GM12878 (cell line): ENCODE results near the gene ARHGEF3. TPM values are rescaled to one million over a fixed set of nuclear protein-coding genes. Genes with fewer than 3 reads are reported as not detected.

Source experiments
- CREM ChIP-seq: IDR thresholded peaks from 2 replicates; pipeline ENCODE4 v1.6.1; 2014; ENCODE audit warnings: antibody characterized with exemption, low read depth
- EED ChIP-seq: sonication (generic); IDR thresholded peaks from 2 replicates; pipeline ENCODE4 v1.6.1; 2016; ENCODE audit warnings: antibody characterized with exemption, low read depth
- EP300 ChIP-seq, 2 experiments: fragments of 150-350 bp in 1 of 2; IDR thresholded peaks; 2 replicates each; pipeline ENCODE4 v1.6.1; 2011 to 2012; ENCODE audit warnings: low read depth in 2 of 2, low read length in 2 of 2, borderline replicate concordance in 1 of 2, improper control_type of control experiment in 1 of 2, inconsistent platforms in 1 of 2; ENCODE audit not compliant: control insufficient read depth in 1 of 2
- ETV6 ChIP-seq, 2 experiments: fragments of 450-650 bp in 1 of 2; IDR thresholded peaks in 1 of 2; conservative IDR thresholded peaks in 1 of 2; 2 replicates each; pipeline ENCODE4 v1.6.1; 2014; ENCODE audit warnings: antibody characterized with exemption in 1 of 2, borderline replicate concordance in 1 of 2, low read depth in 1 of 2, mild to moderate bottlenecking in 1 of 2, moderate library complexity in 1 of 2
- FOXM1 ChIP-seq: IDR thresholded peaks from 2 replicates; pipeline ENCODE4 v1.6.1; 2012; ENCODE audit warnings: low read depth, mild to moderate bottlenecking, inconsistent platforms, low read length, moderate library complexity
- HCFC1 ChIP-seq: fragments of 150-350 bp; IDR thresholded peaks from 2 replicates; pipeline ENCODE4 v1.6.1; 2014; ENCODE audit warnings: low read length
- HDAC6 ChIP-seq: fragments of 200-600 bp; sonication (generic); IDR thresholded peaks from one replicate; pipeline ENCODE4 v1.8.0; 2017; ENCODE audit warnings: antibody characterized with exemption; ENCODE audit not compliant: unreplicated experiment
- IKZF1 ChIP-seq: fragments of 450-650 bp; conservative IDR thresholded peaks from 2 replicates; pipeline ENCODE4 v1.6.1; 2017; ENCODE audit warnings: antibody characterized with exemption, mild to moderate bottlenecking
- IRF4 ChIP-seq: IDR thresholded peaks from 2 replicates; pipeline ENCODE4 v1.6.1; 2011; ENCODE audit warnings: low read depth, low read length
- JUNB ChIP-seq: IDR thresholded peaks from 2 replicates; pipeline ENCODE4 v1.6.1; 2016; ENCODE audit warnings: antibody characterized with exemption, mild to moderate bottlenecking
- NFIC ChIP-seq: IDR thresholded peaks from 2 replicates; pipeline ENCODE4 v1.6.1; 2012; ENCODE audit warnings: low read depth, mild to moderate bottlenecking, inconsistent platforms, low read length, moderate library complexity
- NRF1 ChIP-seq: conservative IDR thresholded peaks from 2 replicates; pipeline ENCODE4 v1.6.1; 2011; ENCODE audit warnings: mild to moderate bottlenecking, low read depth, low read length, improper control_type of control experiment
- RBBP5 ChIP-seq: fragments of 200-600 bp; sonication (generic); conservative IDR thresholded peaks from 2 replicates; pipeline ENCODE4 v1.6.1; 2016
- TBL1XR1 ChIP-seq: IDR thresholded peaks from 2 replicates; pipeline ENCODE4 v1.6.1; 2012; ENCODE audit warnings: low read depth, low read length, improper control_type of control experiment
- TCF12 ChIP-seq: IDR thresholded peaks from 2 replicates; pipeline ENCODE4 v1.6.1; 2011; ENCODE audit warnings: low read depth, mild to moderate bottlenecking, low read length
- TCF3 ChIP-seq: IDR thresholded peaks from 2 replicates; pipeline ENCODE4 v1.6.1; 2012; ENCODE audit warnings: low read depth, mild to moderate bottlenecking, low read length, borderline replicate concordance; ENCODE audit not compliant: insufficient read depth
- ZBED1 ChIP-seq: IDR thresholded peaks from 2 replicates; pipeline ENCODE4 v1.6.1; 2016; ENCODE audit warnings: borderline replicate concordance
- ZNF622 ChIP-seq: fragments of 450-650 bp; IDR thresholded peaks from 2 replicates; pipeline ENCODE4 v1.6.1; 2017; ENCODE audit warnings: mild to moderate bottlenecking, inconsistent platforms
- polyA plus RNA-seq, 11 experiments: library from polyadenylated mRNA; depleted of rRNA in 4 of 11; unstranded in 6 of 11; stranded (reverse) in 5 of 11; fragments of >200 nt; fragmentation: Nextera tagmentation in 4 of 11; fragmentation: Illumina TruSeq in 1 of 11; extraction: Ambion mirVana in 4 of 11; extraction: Trizol in 1 of 11; gene quantifications; 1 replicate in 1 of 11; 2 replicates in 10 of 11; pipeline versions ENCODE4 v1.2.1 to v1.2.3, GENCODE V29; 2011 to 2016; ENCODE audit warnings: inconsistent platforms in 2 of 11, missing spikeins in 2 of 11, low read depth in 1 of 11
- total RNA-seq, 4 experiments: library from RNA; depleted of rRNA in 3 of 4; stranded (reverse); fragments of >200 nt in 3 of 4; fragmentation: Illumina TruSeq in 1 of 4; extraction: Trizol in 1 of 4; gene quantifications; 2 replicates each; pipeline versions ENCODE4 v1.2.1 to v1.2.3, GENCODE V29; 2013 to 2021
- TF ChIP-seq, protein P1 (sequence below): fragments of 450-650 bp; IDR thresholded peaks from 2 replicates; pipeline ENCODE4 v1.6.1; 2016; ENCODE audit warnings: mild to moderate bottlenecking
- TF ChIP-seq, protein P2 (sequence below): fragments of 450-650 bp; IDR thresholded peaks from 2 replicates; pipeline ENCODE4 v1.6.1; 2017; ENCODE audit warnings: mild to moderate bottlenecking, moderate library complexity
- TF ChIP-seq, protein P3 (sequence below): IDR thresholded peaks from 2 replicates; pipeline ENCODE4 v1.6.1; 2011; ENCODE audit warnings: borderline replicate concordance, low read depth, mild to moderate bottlenecking, moderate library complexity, low read length; ENCODE audit not compliant: insufficient read depth, poor library complexity, severe bottlenecking
- TF ChIP-seq, protein P4 (sequence below): fragments of 450-650 bp; IDR thresholded peaks from 2 replicates; pipeline ENCODE4 v1.6.1; 2017; ENCODE audit warnings: mild to moderate bottlenecking

The ARHGEF3 gene
- total and polyA plus RNA-seq, 10 of the 15 experiments (the other 5 are each of a cell fraction or from before 2014, with no cell fraction given) = 21.8 to 78.7 (median 56.2) TPM

DNA sequence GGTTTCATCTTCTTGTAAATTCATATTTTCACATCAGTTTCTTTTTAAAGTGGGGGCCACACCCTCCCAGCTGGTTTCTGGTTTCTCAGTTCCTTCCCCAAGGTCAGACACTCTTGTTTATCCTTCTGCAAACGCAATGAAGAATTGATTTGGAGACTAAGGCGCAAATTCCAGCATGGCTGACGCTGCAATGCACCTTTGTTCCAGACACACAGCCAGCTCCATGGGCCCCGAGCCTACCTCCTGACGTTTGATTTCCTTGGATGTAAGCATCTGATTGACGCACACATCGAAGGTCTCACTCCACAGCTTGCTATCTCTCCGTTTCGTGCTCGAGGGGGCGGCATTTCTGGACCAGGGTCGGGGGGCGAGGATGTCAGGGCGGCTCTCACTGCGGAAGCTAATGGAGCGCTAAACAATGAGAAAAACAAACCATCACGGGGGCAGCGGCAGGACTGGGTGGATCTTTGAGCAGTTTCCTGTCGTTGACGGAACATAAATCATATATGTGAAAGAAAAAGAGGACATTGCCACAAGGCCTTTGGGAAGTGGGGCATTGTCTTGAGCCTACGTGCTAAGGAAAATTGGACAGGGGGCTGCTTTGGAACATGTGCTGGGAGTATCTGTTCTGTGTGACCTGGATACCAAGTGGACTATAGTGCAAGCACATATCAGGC is 46.9 kb downstream of the ARHGEF3 start (continued):
- TF ChIP-seq JUNB (peak; percentile 24; the same call in 1 of the 2 replicates), IKZF1 (peak; percentile 46), ETV6 (conservative IDR thresholded peaks at IDR 0.05 in 1 of 2, IDR thresholded peaks at IDR 0.05 in 1 of 2; ENCODE audit: borderline replicate concordance in 1 of 2, low read depth in 1 of 2) (no peak), FOXM1 (peak; percentile 62; the same call in 1 of the 2 replicates), EP300 (IDR thresholded peaks at IDR 0.05; ENCODE audit: borderline replicate concordance in 1 of 2, control insufficient read depth in 1 of 2, low read depth in 2 of 2, low read length in 2 of 2) (peak in 1 of 2 experiments; percentile 30; a peak in 1 of 4 replicates), HCFC1 (no peak), NRF1 (no peak), EED (peak; percentile 79), TBL1XR1 (no peak), ZNF622 (no peak), IRF4 (peak; percentile 57; the same call in 1 of the 2 replicates), HDAC6 (no peak), TCF3 (peak; percentile 29; the same call in 1 of the 2 replicates), TCF12 (peak; percentile 71; the same call in 1 of the 2 replicates), ZBED1 (no peak), RBBP5 (no peak), CREM (peak; percentile 56), NFIC (peak; percentile 66)
- TF ChIP-seq, protein P1, sequence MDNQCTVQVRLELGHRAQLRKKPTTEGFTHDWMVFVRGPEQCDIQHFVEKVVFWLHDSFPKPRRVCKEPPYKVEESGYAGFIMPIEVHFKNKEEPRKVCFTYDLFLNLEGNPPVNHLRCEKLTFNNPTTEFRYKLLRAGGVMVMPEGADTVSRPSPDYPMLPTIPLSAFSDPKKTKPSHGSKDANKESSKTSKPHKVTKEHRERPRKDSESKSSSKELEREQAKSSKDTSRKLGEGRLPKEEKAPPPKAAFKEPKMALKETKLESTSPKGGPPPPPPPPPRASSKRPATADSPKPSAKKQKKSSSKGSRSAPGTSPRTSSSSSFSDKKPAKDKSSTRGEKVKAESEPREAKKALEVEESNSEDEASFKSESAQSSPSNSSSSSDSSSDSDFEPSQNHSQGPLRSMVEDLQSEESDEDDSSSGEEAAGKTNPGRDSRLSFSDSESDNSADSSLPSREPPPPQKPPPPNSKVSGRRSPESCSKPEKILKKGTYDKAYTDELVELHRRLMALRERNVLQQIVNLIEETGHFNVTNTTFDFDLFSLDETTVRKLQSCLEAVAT = peak; percentile 74
- TF ChIP-seq, protein P2, sequence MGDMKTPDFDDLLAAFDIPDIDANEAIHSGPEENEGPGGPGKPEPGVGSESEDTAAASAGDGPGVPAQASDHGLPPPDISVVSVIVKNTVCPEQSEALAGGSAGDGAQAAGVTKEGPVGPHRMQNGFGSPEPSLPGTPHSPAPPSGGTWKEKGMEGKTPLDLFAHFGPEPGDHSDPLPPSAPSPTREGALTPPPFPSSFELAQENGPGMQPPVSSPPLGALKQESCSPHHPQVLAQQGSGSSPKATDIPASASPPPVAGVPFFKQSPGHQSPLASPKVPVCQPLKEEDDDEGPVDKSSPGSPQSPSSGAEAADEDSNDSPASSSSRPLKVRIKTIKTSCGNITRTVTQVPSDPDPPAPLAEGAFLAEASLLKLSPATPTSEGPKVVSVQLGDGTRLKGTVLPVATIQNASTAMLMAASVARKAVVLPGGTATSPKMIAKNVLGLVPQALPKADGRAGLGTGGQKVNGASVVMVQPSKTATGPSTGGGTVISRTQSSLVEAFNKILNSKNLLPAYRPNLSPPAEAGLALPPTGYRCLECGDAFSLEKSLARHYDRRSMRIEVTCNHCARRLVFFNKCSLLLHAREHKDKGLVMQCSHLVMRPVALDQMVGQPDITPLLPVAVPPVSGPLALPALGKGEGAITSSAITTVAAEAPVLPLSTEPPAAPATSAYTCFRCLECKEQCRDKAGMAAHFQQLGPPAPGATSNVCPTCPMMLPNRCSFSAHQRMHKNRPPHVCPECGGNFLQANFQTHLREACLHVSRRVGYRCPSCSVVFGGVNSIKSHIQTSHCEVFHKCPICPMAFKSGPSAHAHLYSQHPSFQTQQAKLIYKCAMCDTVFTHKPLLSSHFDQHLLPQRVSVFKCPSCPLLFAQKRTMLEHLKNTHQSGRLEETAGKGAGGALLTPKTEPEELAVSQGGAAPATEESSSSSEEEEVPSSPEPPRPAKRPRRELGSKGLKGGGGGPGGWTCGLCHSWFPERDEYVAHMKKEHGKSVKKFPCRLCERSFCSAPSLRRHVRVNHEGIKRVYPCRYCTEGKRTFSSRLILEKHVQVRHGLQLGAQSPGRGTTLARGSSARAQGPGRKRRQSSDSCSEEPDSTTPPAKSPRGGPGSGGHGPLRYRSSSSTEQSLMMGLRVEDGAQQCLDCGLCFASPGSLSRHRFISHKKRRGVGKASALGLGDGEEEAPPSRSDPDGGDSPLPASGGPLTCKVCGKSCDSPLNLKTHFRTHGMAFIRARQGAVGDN = peak; percentile 78
- TF ChIP-seq, protein P3, sequence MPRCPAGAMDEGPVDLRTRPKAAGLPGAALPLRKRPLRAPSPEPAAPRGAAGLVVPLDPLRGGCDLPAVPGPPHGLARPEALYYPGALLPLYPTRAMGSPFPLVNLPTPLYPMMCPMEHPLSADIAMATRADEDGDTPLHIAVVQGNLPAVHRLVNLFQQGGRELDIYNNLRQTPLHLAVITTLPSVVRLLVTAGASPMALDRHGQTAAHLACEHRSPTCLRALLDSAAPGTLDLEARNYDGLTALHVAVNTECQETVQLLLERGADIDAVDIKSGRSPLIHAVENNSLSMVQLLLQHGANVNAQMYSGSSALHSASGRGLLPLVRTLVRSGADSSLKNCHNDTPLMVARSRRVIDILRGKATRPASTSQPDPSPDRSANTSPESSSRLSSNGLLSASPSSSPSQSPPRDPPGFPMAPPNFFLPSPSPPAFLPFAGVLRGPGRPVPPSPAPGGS = no peak
- TF ChIP-seq, protein P4, sequence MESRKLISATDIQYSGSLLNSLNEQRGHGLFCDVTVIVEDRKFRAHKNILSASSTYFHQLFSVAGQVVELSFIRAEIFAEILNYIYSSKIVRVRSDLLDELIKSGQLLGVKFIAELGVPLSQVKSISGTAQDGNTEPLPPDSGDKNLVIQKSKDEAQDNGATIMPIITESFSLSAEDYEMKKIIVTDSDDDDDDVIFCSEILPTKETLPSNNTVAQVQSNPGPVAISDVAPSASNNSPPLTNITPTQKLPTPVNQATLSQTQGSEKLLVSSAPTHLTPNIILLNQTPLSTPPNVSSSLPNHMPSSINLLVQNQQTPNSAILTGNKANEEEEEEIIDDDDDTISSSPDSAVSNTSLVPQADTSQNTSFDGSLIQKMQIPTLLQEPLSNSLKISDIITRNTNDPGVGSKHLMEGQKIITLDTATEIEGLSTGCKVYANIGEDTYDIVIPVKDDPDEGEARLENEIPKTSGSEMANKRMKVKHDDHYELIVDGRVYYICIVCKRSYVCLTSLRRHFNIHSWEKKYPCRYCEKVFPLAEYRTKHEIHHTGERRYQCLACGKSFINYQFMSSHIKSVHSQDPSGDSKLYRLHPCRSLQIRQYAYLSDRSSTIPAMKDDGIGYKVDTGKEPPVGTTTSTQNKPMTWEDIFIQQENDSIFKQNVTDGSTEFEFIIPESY = no peak
